Naive thymus-derived CD4-positive, alpha-beta T cell (primary cell): Measurements from ENCODE around the gene ZNF487. TPM values are rescaled to one million over a fixed set of nuclear protein-coding genes. Genes with fewer than 3 reads are reported as not detected.

ENCODE experiments used
- ATAC-seq: fragments of 150-1000 bp; cut with Tn5 transposase; 2 replicates; pipeline ENCODE4 v1.10.0; 2021; ENCODE audit warnings: mild to moderate bottlenecking, moderate library complexity
- CTCF ChIA-PET: fragments of 350-600 bp; sonication (Branson Sonifier 250); formaldehyde crosslinking; loops from one replicate; lab custom pipeline; 2021; ENCODE audit warnings: antibody characterized with exemption; lab: Charles Lee
- POLR2A ChIA-PET: fragments of 350-600 bp; sonication (Branson Sonifier 250); formaldehyde crosslinking; loops from one replicate; lab custom pipeline; 2021; ENCODE audit warnings: antibody characterized with exemption, inconsistent platforms; lab: Charles Lee
- DNase-seq, 9 donors: peaks; one replicate each; pipeline versions ENCODE4 v3.0.0 to v3.0.0-alpha.2; 2020 to 2022; ENCODE audit warnings: mixed read lengths in 1 of 9
- H3K27ac ChIP-seq: one replicate; pipeline ENCODE4 v1.7.0; 2013; ENCODE audit warnings: mild to moderate bottlenecking, low read depth, low read length, moderate library complexity
- H3K27me3 ChIP-seq, 2 donors: one replicate each; pipeline ENCODE4 v1.7.0; 2013; ENCODE audit warnings: low read length in 2 of 2, mild to moderate bottlenecking in 2 of 2, moderate library complexity in 2 of 2; ENCODE audit not compliant: control insufficient read depth in 2 of 2, insufficient read depth in 2 of 2
- H3K36me3 ChIP-seq, 3 experiments: 1 replicate in 2 of 3; 2 replicates in 1 of 3; pipeline ENCODE4 v1.7.0; 2013; ENCODE audit warnings: low read length in 3 of 3, mild to moderate bottlenecking in 3 of 3, moderate library complexity in 1 of 3; ENCODE audit not compliant: insufficient read depth in 3 of 3, control insufficient read depth in 2 of 3
- H3K4me1 ChIP-seq, 2 donors: one replicate each; pipeline ENCODE4 v1.7.0; 2013; ENCODE audit warnings: low read length in 2 of 2, mild to moderate bottlenecking in 2 of 2, moderate library complexity in 1 of 2; ENCODE audit not compliant: control insufficient read depth in 2 of 2, insufficient read depth in 2 of 2
- H3K4me3 ChIP-seq: 2 replicates; pipeline ENCODE4 v1.7.0; 2013; ENCODE audit warnings: mild to moderate bottlenecking, low read length
- H3K9me3 ChIP-seq, 3 experiments: 1 replicate in 2 of 3; 2 replicates in 1 of 3; pipeline ENCODE4 v1.7.0; 2013; ENCODE audit warnings: low read length in 3 of 3; ENCODE audit not compliant: control insufficient read depth in 2 of 3
- H3K27ac Mint-ChIP-seq, 9 donors: one replicate each; pipeline ENCODE4 v1.8.0; 2020 to 2022; ENCODE audit warnings: mixed read lengths in 9 of 9, mild to moderate bottlenecking in 8 of 9, moderate library complexity in 5 of 9, inconsistent platforms in 2 of 9
- H3K27me3 Mint-ChIP-seq, 5 donors: one replicate each; pipeline ENCODE4 v1.8.0; 2021 to 2022; ENCODE audit warnings: mixed read lengths in 5 of 5, mild to moderate bottlenecking in 1 of 5
- H3K36me3 Mint-ChIP-seq, 5 donors: one replicate each; pipeline ENCODE4 v1.8.0; 2020 to 2022; ENCODE audit warnings: mixed read lengths in 5 of 5, mild to moderate bottlenecking in 3 of 5, inconsistent platforms in 1 of 5
- H3K4me1 Mint-ChIP-seq, 7 donors: one replicate each; pipeline ENCODE4 v1.8.0; 2020 to 2022; ENCODE audit warnings: mixed read lengths in 7 of 7, mild to moderate bottlenecking in 3 of 7, inconsistent platforms in 1 of 7
- H3K4me3 Mint-ChIP-seq, 10 donors: one replicate each; pipeline ENCODE4 v1.8.0; 2020 to 2022; ENCODE audit warnings: mild to moderate bottlenecking in 10 of 10, mixed read lengths in 10 of 10, moderate library complexity in 6 of 10, inconsistent platforms in 2 of 10
- H3K9me3 Mint-ChIP-seq, 11 donors: one replicate each; pipeline ENCODE4 v1.8.0; 2020 to 2022; ENCODE audit warnings: mixed read lengths in 11 of 11, mild to moderate bottlenecking in 4 of 11, inconsistent platforms in 1 of 11, moderate library complexity in 1 of 11
- intact Hi-C, 2 donors: fragments of 100-400 bp; cut with micrococcal nuclease; formaldehyde crosslinking; loops; one replicate each; pipeline ENCODE4 v1.15.1; 2023
- polyA plus RNA-seq, 2 donors: library from polyadenylated mRNA; unstranded; fragments of 300-500 nt; fragmentation: Illumina TruSeq; gene quantifications; one replicate each; pipeline ENCODE4 v1.2.3, GENCODE V29; 2021
- total RNA-seq, 6 experiments: library from RNA in 5 of 6; stranded (reverse) in 5 of 6; gene quantifications; 1 replicate in 5 of 6; 2 replicates in 1 of 6; pipeline ENCODE4 v1.2.3 and lab custom pipeline; 2021 to 2026

The ZNF487 gene
- 10 to 100 TPM in 1 of 5 experiments, 1 to 10 TPM in 4; 4.1 to 12.0 (median 5.9) TPM for total RNA-seq
- polyA plus RNA-seq = 1 to 10 TPM; 5.9 to 6.8 TPM
- total RNA-seq (lab: John Stamatoyannopoulos, UW) = 11.8 reads per million, percentile 39 among the genes with 10 or more reads in this experiment

DNA sequence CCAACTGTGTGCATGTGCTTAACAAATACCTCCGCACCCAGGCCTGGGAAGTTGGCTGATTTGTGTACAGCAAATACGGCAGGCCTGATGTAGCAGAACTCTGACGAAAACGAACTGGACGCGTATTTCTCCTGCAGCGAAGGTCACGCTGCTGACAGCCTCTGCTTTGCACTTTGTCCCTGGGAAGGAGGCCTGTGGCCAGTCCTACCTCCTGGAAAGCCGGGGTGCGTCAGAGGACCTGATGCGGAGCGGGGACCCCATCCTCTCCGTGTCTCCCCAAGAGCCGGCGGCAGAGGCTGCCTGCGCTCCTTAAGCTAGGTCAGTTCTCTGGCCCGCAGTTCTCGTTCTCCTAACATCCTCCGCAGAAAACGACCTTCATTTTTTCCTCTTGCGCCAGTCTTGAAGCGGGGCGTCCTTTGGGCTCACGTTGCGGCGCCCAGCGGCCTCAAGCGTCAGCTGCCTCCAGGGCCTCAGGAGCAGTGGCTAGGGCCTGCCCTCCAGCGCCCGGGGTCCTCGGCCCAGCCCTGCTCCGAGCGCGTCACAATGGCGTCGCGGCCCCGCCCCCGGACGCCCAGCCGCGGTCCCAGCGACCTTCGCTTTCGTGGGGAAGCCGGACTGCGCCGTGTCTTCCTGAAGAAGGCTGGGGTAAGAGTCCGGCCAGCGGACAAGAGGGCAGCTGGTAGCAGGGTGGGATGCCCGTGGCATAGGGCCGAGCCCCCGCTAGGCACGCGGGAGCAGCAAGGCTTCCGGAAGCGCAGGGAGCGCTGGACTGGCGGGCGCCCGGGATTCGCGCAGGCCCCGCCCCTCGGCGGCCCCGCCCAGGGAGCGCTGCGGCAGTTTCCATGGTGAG lies at the start of gene ZNF487:
Gene ZNF487 (plus strand): TSS at position 821 of the 850 bp plus-strand sequence. CDS start 38,703 bp downstream, outside the sequence.
- DNase-seq = peak; percentile 87 to 94 (median 92)
- peak within 1 kb of the TSS; percentile 97 for H3K4me3 ChIP-seq
- ATAC-seq = peak; percentile 94
- H3K36me3 ChIP-seq = peaks cover 0 to 6% (median 0%) of the 10 kb centered on the region in 3 experiments
- H3K9me3 ChIP-seq = no peaks in the 10 kb centered on the region
- peaks cover 5% of the 10 kb centered on the region in 2 donors for H3K4me1 ChIP-seq
- Mint-ChIP-seq H3K9me3 (peaks cover 0 to 6% (median 0%) of the 10 kb centered on the region in 11 donors), H3K27ac (peak within 1 kb of the TSS; percentile 93 to 100 (median 99)), H3K4me3 (peak within 1 kb of the TSS; percentile 93 to 99 (median 97)), H3K36me3 (peaks cover 0 to 10% (median 4%) of the 10 kb centered on the region in 5 donors), H3K4me1 (peaks cover 13 to 39% (median 27%) of the 10 kb centered on the region in 7 donors), H3K27me3 (no peaks in the 10 kb centered on the region)
- CTCF ChIA-PET = interaction anchor here (0.6 to 1.1 kb wide), 2 partner anchors 10 to 27 kb away, joined by 4 to 7 read pairs; no protein-coding TSS in a partner anchor
- POLR2A ChIA-PET = interaction anchor here (0.8 to 3.3 kb wide), 15 partner anchors 8 to 315 kb away, joined by 3 to 26 read pairs (median 6); partner anchors contain the start of gene HNRNPF
- H3K27me3 ChIP-seq = no peaks in the 10 kb centered on the region
- intact Hi-C loops = loop anchor here (1.0 to 5.0 kb wide), 6 partner anchors 9 to 504 kb away; partner anchors contain the start of gene HNRNPF (in 2 of the 2)
- peak within 1 kb of the TSS; percentile 96 for H3K27ac ChIP-seq

- Histone ChIP-seq H3K27me3 (no peaks in the 10 kb centered on the region), H3K4me1 (peaks cover 24 to 32% of the 10 kb centered on the region in 2 donors), H3K9me3 (no peaks in the 10 kb centered on the region), H3K27ac (peak overlapping the region; percentile 52), H3K36me3 (peaks cover 30 to 64% (median 35%) of the 10 kb centered on the region in 3 experiments), H3K4me3 (no peak overlapping the region)
- ATAC-seq (no peak), DNase-seq (no peak)
- intact Hi-C loops = no loop called here
- Mint-ChIP-seq H3K4me1 (peaks cover 27 to 63% (median 60%) of the 10 kb centered on the region in 7 donors), H3K4me3 (no peak overlapping the region), H3K9me3 (no peaks in the 10 kb centered on the region), H3K27me3 (no peaks in the 10 kb centered on the region), H3K27ac (peak overlapping the region in 8 of 9 donors; percentile 3 to 65 (median 34)), H3K36me3 (peaks cover 14 to 38% (median 16%) of the 10 kb centered on the region in 5 donors)
- CTCF ChIA-PET = interaction anchor here (0.7 to 1.2 kb wide), 3 partner anchors 39 to 76 kb away, joined by 3 to 6 read pairs (median 5); no protein-coding TSS in a partner anchor
- POLR2A ChIA-PET = interaction anchor here (0.6 kb wide), 1 partner anchor 557 kb away, joined by 3 read pairs; no protein-coding TSS in a partner anchor
Measured at GRCh38 chr10:43387678-43388032, 49.3 kb upstream of the ZNF487 start.

DNA sequence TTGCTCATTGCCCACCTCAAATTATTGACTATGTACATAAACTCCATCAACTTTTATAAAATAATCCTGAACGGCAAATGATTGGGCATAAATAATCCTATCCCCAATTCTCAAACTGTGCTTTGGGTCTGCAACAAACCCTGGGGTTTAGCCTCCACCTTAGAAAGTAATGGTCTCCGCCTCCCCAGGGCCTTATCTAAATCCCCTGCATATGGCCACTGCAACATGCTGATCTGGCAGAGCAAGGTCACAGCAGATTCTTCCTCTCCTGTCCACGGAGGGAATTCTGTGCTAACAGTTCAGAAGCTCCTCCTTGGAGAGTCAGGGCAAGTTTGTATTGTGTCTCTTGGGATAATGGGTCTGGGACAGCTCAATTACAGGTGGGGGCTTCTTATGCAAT lies 47.0 kb upstream of the ZNF487 start:
- Mint-ChIP-seq H3K4me3 (no peak overlapping the region), H3K4me1 (peaks cover 38 to 82% (median 74%) of the 10 kb centered on the region in 7 donors), H3K36me3 (peaks cover 18 to 52% (median 30%) of the 10 kb centered on the region in 5 donors), H3K27me3 (no peaks in the 10 kb centered on the region), H3K9me3 (no peaks in the 10 kb centered on the region), H3K27ac (peak overlapping the region; percentile 44 to 86 (median 63))
- Histone ChIP-seq H3K4me1 (peaks cover 24 to 42% of the 10 kb centered on the region in 2 donors), H3K27ac (peak overlapping the region; percentile 55), H3K4me3 (no peak overlapping the region), H3K36me3 (peaks cover 38 to 85% (median 43%) of the 10 kb centered on the region in 3 experiments), H3K27me3 (no peaks in the 10 kb centered on the region), H3K9me3 (no peaks in the 10 kb centered on the region)
- CTCF ChIA-PET = interaction anchor here (0.8 to 1.5 kb wide), 2 partner anchors 10 to 70 kb away, joined by 3 to 4 read pairs; no protein-coding TSS in a partner anchor
- ATAC-seq (no peak), DNase-seq (no peak)
- POLR2A ChIA-PET = interaction anchor here (0.8 to 1.6 kb wide), 4 partner anchors 20 to 62 kb away, joined by 3 to 5 read pairs (median 4); no protein-coding TSS in a partner anchor
- intact Hi-C loops = loop anchor here (1.0 to 2.0 kb wide), 2 partner anchors 72 to 73 kb away; no protein-coding TSS in a partner anchor

DNA sequence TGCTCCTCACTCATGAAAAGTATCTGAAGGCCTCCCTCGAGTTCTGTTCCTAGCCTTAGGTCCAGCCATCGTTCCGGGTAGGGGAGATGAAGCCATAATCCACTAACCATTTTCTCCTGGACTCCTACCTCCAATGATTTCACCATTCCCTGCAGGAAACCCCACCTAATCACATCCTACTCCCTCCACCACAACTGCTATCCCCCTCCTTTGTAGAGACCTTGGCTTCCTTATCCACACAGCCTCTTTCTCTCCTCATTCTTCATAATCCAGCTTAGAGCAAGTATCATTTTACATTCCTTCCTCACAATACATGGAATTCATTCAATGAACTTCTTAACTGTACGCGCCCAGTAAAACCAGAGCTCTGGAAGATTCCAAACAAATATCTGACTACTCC lies 46.6 kb upstream of the ZNF487 start:
- H3K27me3 Mint-ChIP-seq = no peaks in the 10 kb centered on the region
- Histone ChIP-seq H3K27ac (peak overlapping the region; percentile 55), H3K9me3 (no peaks in the 10 kb centered on the region), H3K27me3 (no peaks in the 10 kb centered on the region), H3K4me1 (peaks cover 24 to 47% of the 10 kb centered on the region in 2 donors), H3K4me3 (no peak overlapping the region), H3K36me3 (peaks cover 38 to 89% (median 43%) of the 10 kb centered on the region in 3 experiments)
- peak overlapping the region in 1 of 10 donors; percentile 8 for H3K4me3 Mint-ChIP-seq
- CTCF ChIA-PET = interaction anchor here (0.8 to 1.6 kb wide), 5 partner anchors 10 to 72 kb away, joined by 3 to 4 read pairs (median 4); no protein-coding TSS in a partner anchor
- ATAC-seq (no peak), DNase-seq (no peak)
- H3K9me3 Mint-ChIP-seq = no peaks in the 10 kb centered on the region
- peaks cover 42 to 86% (median 76%) of the 10 kb centered on the region in 7 donors for H3K4me1 Mint-ChIP-seq
- intact Hi-C loops = loop anchor here (1.0 to 2.0 kb wide), 2 partner anchors 72 kb away; no protein-coding TSS in a partner anchor
- H3K36me3 Mint-ChIP-seq = peaks cover 18 to 57% (median 34%) of the 10 kb centered on the region in 5 donors
- POLR2A ChIA-PET = interaction anchor here (0.8 to 1.6 kb wide), 4 partner anchors 15 to 62 kb away, joined by 3 to 5 read pairs (median 4); no protein-coding TSS in a partner anchor
- peak overlapping the region in 8 of 9 donors; percentile 34 to 86 (median 69) for H3K27ac Mint-ChIP-seq

DNA sequence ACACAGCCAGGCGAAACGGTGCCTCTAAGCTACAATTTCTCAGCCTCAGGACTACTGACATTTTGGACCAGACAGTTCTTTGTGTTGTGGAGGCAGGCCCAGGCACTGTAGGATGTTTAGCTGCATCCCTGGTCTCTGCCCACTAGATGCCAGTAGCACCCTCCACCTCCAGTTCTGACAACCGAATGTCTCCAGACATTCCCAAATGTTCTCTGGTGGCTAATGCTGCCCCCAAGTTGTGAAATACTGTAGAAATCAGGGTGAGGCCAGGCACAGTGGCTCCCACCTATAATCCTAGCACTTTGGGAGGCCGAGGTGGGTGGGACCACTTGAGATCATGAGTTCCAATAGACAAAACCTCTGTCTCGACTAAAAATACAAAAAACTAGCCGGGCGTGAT lies 46.2 kb upstream of the ZNF487 start:
- Histone ChIP-seq H3K36me3 (peaks cover 38 to 93% (median 40%) of the 10 kb centered on the region in 3 experiments), H3K9me3 (no peaks in the 10 kb centered on the region), H3K27me3 (no peaks in the 10 kb centered on the region), H3K27ac (peak overlapping the region; percentile 55), H3K4me1 (peaks cover 29 to 51% of the 10 kb centered on the region in 2 donors), H3K4me3 (no peak overlapping the region)
- DNase-seq (peak in 5 of 9 donors; percentile 17 to 36 (median 23)), ATAC-seq (peak; percentile 67)
- Mint-ChIP-seq H3K4me1 (peaks cover 46 to 87% (median 78%) of the 10 kb centered on the region in 7 donors), H3K27me3 (no peaks in the 10 kb centered on the region), H3K27ac (peak overlapping the region in 8 of 9 donors; percentile 34 to 86 (median 69)), H3K36me3 (peaks cover 18 to 61% (median 38%) of the 10 kb centered on the region in 5 donors), H3K9me3 (no peaks in the 10 kb centered on the region), H3K4me3 (peak overlapping the region in 1 of 10 donors; percentile 8)
- intact Hi-C loops = loop anchor here (1.0 to 2.0 kb wide), 2 partner anchors 72 kb away; no protein-coding TSS in a partner anchor
- ChIA-PET POLR2A (interaction anchor here (0.8 to 1.6 kb wide), 5 partner anchors 10 to 61 kb away, joined by 3 to 5 read pairs (median 4); no protein-coding TSS in a partner anchor), CTCF (interaction anchor here (0.8 to 1.6 kb wide), 5 partner anchors 11 to 72 kb away, joined by 3 to 4 read pairs (median 4); no protein-coding TSS in a partner anchor)
